Testis (tissue), 3 donors: ENCODE measurements around the gene DCDC1. TPM values are rescaled to one million over a fixed set of nuclear protein-coding genes. Genes with fewer than 3 reads are reported as not detected.

ENCODE experiments used
- DNase-seq: peaks from one replicate; pipeline ENCODE4 v3.0.0-alpha.2; 2019
- H3K27ac ChIP-seq, 2 donors: fragments of 200-600 bp; sonication (generic); one replicate each; pipeline ENCODE4 v1.5.1; 2019
- H3K27me3 ChIP-seq: fragments of 200-600 bp; sonication (generic); one replicate; pipeline ENCODE4 v1.5.1; 2019
- H3K36me3 ChIP-seq: fragments of 200-600 bp; sonication (generic); one replicate; pipeline ENCODE4 v1.5.1; 2017; ENCODE audit warnings: low read depth; ENCODE audit errors: missing control alignments
- H3K4me1 ChIP-seq: fragments of 200-600 bp; sonication (generic); one replicate; pipeline ENCODE4 v1.5.1; 2019
- H3K4me3 ChIP-seq, 2 donors: fragments of 200-600 bp; sonication (generic); one replicate each; pipeline ENCODE4 v1.5.1; 2017 to 2019
- H3K9me3 ChIP-seq: fragments of 200-600 bp; sonication (generic); one replicate; pipeline ENCODE4 v1.5.1; 2017
- CTCF ChIP-seq, 3 experiments: fragments of 450-650 bp in 2 of 3; fragments of 200-600 bp in 1 of 3; sonication (generic) in 1 of 3; IDR thresholded peaks; one replicate each; pipeline ENCODE4 v1.5.1; 2016 to 2019; ENCODE audit warnings: antibody characterized with exemption in 3 of 3, mild to moderate bottlenecking in 2 of 3, moderate library complexity in 1 of 3
- POLR2A ChIP-seq: fragments of 450-650 bp; IDR thresholded peaks from one replicate; pipeline ENCODE4 v1.6.1; 2017; ENCODE audit warnings: antibody characterized with exemption, mild to moderate bottlenecking, moderate library complexity
- WGBS, 2 donors: methylation state at CpG; one replicate each; pipeline ENCODE4 v1.1.5; 2018; 5-methylcytosine and 5-hydroxymethylcytosine counted together
- intact Hi-C: fragments of 100-400 bp; cut with DNase I; formaldehyde crosslinking; loops from one replicate; pipeline ENCODE4 v1.15.1; 2023; ENCODE audit warnings: low total_unique reads
- polyA plus RNA-seq: library from polyadenylated mRNA; stranded (reverse); fragments of 350-450 nt; fragmentation: Illumina TruSeq; extraction: RNeasy Lipid Tissue Mini Kit (QIAGEN cat#74804); gene quantifications from one replicate; pipeline ENCODE4 v1.2.3, GENCODE V29; 2014; ENCODE audit warnings: low read depth, low replicate concordance; ENCODE audit not compliant: insufficient read depth
- total RNA-seq, 2 donors: library from RNA; depleted of rRNA; stranded (reverse); fragments of >200 nt; gene quantifications; one replicate each; pipeline ENCODE4 v1.2.3, GENCODE V29; 2016

Gene DCDC1
- total and polyA plus RNA-seq, 3 donors from 2014 or later, result 10.4 to 23.7 (median 12.3) TPM

GRCh38 chr11:30852091-30852490 is 517.4 kb downstream of the DCDC1 start:
- TF ChIP-seq CTCF (IDR thresholded peaks at IDR 0.05), result no peak
- no peak for TF ChIP-seq POLR2A
- H3K4me1 ChIP-seq, result peaks cover 14% of the 10 kb centered on the region
- no peaks in the 10 kb centered on the region for H3K36me3 ChIP-seq
- H3K27ac ChIP-seq, result peak overlapping the region in 1 of 2 donors; percentile 43
- no peak overlapping the region for H3K4me3 ChIP-seq
- H3K27me3 ChIP-seq, result no peaks in the 10 kb centered on the region
- no peaks in the 10 kb centered on the region for H3K9me3 ChIP-seq
- peak; percentile 65 for DNase-seq
- intact Hi-C loops, result loop anchor here (10.0 kb wide), 1 partner anchor 497 kb away; no protein-coding TSS in a partner anchor
- WGBS, 2 donors, result 38 to 66% methylated on average over 1 of the region's 1 CpG

DNA sequence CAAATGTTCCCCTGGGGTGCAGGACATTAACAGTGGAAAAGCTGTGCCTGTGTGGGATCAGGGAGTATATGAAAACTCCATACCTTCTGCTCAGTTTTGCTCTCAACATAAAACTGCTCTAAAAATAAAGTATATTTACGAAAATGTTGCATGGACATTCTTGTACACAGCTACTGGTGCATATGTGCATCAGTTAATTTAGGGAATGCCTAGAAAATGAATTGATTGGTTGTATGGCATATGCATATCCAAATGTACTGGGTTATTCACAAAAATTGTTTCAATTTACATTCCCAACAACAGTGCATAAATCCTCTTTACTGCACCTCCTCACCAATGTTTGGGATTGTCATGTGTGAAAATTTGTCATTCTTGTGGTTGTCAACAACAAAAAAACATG is 532.3 kb downstream of the DCDC1 start:
- no peak for DNase-seq
- H3K27ac ChIP-seq, result no peak overlapping the region
- intact Hi-C loops, result no loop called here
- TF ChIP-seq POLR2A (no peak), CTCF (IDR thresholded peaks at IDR 0.05) (no peak)
- 97 to 100% methylated on average over 1 of the region's 1 CpG for WGBS, 2 donors
- no peaks in the 10 kb centered on the region for H3K4me1 ChIP-seq
- no peaks in the 10 kb centered on the region for H3K9me3 ChIP-seq
- no peaks in the 10 kb centered on the region for H3K27me3 ChIP-seq
- H3K4me3 ChIP-seq, result no peak overlapping the region
- no peaks in the 10 kb centered on the region for H3K36me3 ChIP-seq

DNA sequence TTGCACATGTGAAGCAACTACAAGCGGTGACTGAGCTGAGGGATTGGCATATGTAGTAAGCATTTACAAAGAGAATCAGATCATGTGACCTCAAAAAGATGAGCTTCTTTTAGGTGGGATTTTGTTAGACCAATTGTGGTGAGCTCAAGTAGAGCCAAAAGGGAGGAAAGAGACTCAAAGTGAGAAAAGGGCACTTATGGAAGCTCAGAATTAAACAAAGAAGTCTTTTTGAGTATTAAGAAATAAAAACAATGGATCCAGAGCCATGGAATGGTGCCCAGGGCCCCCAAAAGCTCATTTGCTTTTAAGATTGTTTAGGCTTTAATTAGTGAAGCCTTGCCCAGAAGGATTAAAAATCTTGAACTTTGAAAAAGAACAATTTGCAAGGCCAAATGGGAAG is 536.7 kb downstream of the DCDC1 start:
- intact Hi-C loops, result no loop called here
- Histone ChIP-seq H3K4me1 (no peaks in the 10 kb centered on the region), H3K27ac (no peak overlapping the region), H3K9me3 (no peaks in the 10 kb centered on the region), H3K4me3 (no peak overlapping the region), H3K27me3 (no peaks in the 10 kb centered on the region), H3K36me3 (no peaks in the 10 kb centered on the region)
- no peak for TF ChIP-seq CTCF (IDR thresholded peaks at IDR 0.05)
- TF ChIP-seq POLR2A, result no peak
- WGBS, 2 donors, result 80 to 96% methylated on average over 1 of the region's 1 CpG
- DNase-seq, result no peak

- TF ChIP-seq CTCF (IDR thresholded peaks at IDR 0.05) (no peak), POLR2A (no peak)
- Histone ChIP-seq H3K36me3 (no peaks in the 10 kb centered on the region), H3K27ac (no peak overlapping the region), H3K27me3 (no peaks in the 10 kb centered on the region), H3K4me1 (no peaks in the 10 kb centered on the region), H3K4me3 (no peak overlapping the region), H3K9me3 (no peaks in the 10 kb centered on the region)
- no peak for DNase-seq
- intact Hi-C loops, result no loop called here
- WGBS, 2 donors, result 40 to 46% methylated on average over 1 of the region's 1 CpG
Observed at GRCh38 chr11:30830681-30831080, 538.9 kb downstream of the DCDC1 start.

DNA sequence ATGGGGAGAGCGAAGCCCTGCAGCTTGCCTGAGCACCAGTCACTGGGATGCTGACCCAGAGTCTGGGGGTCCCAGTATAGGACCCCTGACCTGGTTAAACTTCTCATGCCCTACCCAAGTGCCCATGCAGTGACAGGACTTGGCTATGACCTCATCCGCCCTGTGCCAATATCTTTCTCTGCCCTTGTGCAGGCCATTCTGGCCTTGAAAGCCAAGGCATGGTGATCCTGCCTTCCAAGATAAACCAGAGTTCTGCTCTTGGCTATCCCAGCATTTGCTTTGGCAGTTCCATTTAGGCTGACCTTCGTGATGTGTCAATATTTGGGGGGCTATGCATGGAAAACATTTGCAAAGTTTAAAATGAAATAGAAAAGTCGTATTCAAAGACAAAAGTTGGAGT is 542.6 kb downstream of the DCDC1 start:
- Histone ChIP-seq H3K36me3 (no peaks in the 10 kb centered on the region), H3K27ac (no peak overlapping the region), H3K9me3 (no peaks in the 10 kb centered on the region), H3K4me1 (no peaks in the 10 kb centered on the region), H3K4me3 (no peak overlapping the region), H3K27me3 (no peaks in the 10 kb centered on the region)
- no peak for TF ChIP-seq POLR2A
- TF ChIP-seq CTCF (IDR thresholded peaks at IDR 0.05), result no peak
- intact Hi-C loops, result no loop called here
- WGBS, 2 donors, result 65 to 72% methylated on average over 4 of the region's 4 CpGs
- no peak for DNase-seq
